ENCODE data around the gene EIF3I.

The EIF3I gene

DNA sequence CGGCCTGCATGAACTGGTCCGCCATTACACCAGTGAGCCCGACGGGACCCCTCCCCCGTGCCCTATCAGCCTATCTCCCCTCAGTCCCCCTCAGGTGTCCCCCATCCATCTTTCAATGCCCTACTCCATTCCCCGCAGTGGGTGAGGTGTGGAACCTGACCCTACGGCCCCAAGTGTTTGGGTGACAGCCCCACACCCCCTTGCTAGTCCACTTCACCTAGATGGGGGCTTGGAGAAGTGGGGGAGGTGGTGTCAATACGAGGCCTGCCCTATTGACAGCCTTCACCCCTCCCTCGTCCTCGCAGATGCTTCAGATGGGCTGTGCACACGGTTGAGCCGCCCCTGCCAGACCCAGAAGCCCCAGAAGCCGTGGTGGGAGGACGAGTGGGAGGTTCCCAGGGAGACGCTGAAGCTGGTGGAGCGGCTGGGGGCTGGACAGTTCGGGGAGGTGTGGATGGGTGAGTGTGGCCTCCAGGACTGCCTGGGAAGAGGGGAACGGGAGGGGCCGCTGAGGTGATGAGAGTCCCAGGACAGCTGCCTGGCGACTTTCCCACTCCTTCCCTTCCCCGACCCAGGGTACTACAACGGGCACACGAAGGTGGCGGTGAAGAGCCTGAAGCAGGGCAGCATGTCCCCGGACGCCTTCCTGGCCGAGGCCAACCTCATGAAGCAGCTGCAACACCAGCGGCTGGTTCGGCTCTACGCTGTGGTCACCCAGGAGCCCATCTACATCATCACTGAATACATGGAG is 54.0 kb downstream of the EIF3I start:
- Mint-ChIP-seq H3K4me3 (no peak overlapping the region), H3K27me3 (ENCODE audit: low read depth) (no peaks in the 10 kb centered on the region), H3K4me1 (ENCODE audit: low read depth) (peaks cover 47% of the 10 kb centered on the region)

More for the DNA sequence above, 54.0 kb downstream of the EIF3I start:
- Mint-ChIP-seq H3K36me3 (ENCODE audit: low read depth) (peaks cover 79% of the 10 kb centered on the region), H3K9me3 (no peaks in the 10 kb centered on the region), H3K27ac (peak overlapping the region; percentile 57)
- DNase-seq (ENCODE audit: low spot score), result no peak
